ENCODE data around the gene RIMBP2.
"Not testable (repeated sequence)": the region's sequence is repeated elsewhere in the genome, so short reads cannot be mapped to it uniquely, and the experiment has no call there.

RIMBP2 gene

GRCh38 chr12:130707571-130707891 lies 8.6 kb downstream of the RIMBP2 start:
- FAIRE-seq (no peak), DNase-seq (ENCODE audit: low spot score) (no peak)

- DNase-seq (ENCODE audit: low spot score) (no peak), FAIRE-seq (no peak)
These were observed 9.1 kb downstream of the RIMBP2 start for GRCh38 chr12:130706885-130707570.

GRCh38 chr12:130706311-130706710 lies 9.8 kb downstream of the RIMBP2 start:
- FAIRE-seq, result no peak

GRCh38 chr12:130705178-130705822 lies 10.8 kb downstream of the RIMBP2 start:
- FAIRE-seq (no peak), DNase-seq (ENCODE audit: low spot score) (no peak)

More at GRCh38 chr12:130706311-130706710, 9.8 kb downstream of the RIMBP2 start:
- DNase-seq (ENCODE audit: low spot score), result no peak

- FAIRE-seq (no peak), DNase-seq (ENCODE audit: low spot score) (no peak)
These were observed 11.5 kb downstream of the RIMBP2 start for GRCh38 chr12:130704606-130705005.

- no peak for DNase-seq (ENCODE audit: low spot score)
These were observed 12.2 kb downstream of the RIMBP2 start for GRCh38 chr12:130703733-130704375.

GRCh38 chr12:130702966-130703732 lies 12.9 kb downstream of the RIMBP2 start:
- DNase-seq (ENCODE audit: low spot score) (no peak), FAIRE-seq (no peak)

More at GRCh38 chr12:130703733-130704375, 12.2 kb downstream of the RIMBP2 start:
- no peak for FAIRE-seq

GRCh38 chr12:130701402-130701744 lies 14.7 kb downstream of the RIMBP2 start:
- DNase-seq (ENCODE audit: low spot score) (no peak), FAIRE-seq (no peak)

- DNase-seq (ENCODE audit: low spot score) (no peak), FAIRE-seq (no peak)
These were observed 15.4 kb downstream of the RIMBP2 start for GRCh38 chr12:130700492-130701401.

GRCh38 chr12:130698106-130698505 lies 18.0 kb downstream of the RIMBP2 start:
- DNase-seq (ENCODE audit: low spot score) (peak; percentile 25), FAIRE-seq (no peak)

- DNase-seq (ENCODE audit: low spot score) (no peak), FAIRE-seq (no peak)
These were observed 19.6 kb downstream of the RIMBP2 start for GRCh38 chr12:130696379-130697100.

- FAIRE-seq (no peak), DNase-seq (ENCODE audit: low spot score) (no peak)
These were observed 21.0 kb downstream of the RIMBP2 start for GRCh38 chr12:130695061-130695460.

- DNase-seq (ENCODE audit: low spot score), result no peak
- no peak for FAIRE-seq
These were observed 26.4 kb downstream of the RIMBP2 start for GRCh38 chr12:130689408-130690405.

GRCh38 chr12:130688999-130689398 lies 27.1 kb downstream of the RIMBP2 start:
- DNase-seq (ENCODE audit: low spot score); FAIRE-seq: not testable (repeated sequence)

GRCh38 chr12:130687796-130688778 lies 28.0 kb downstream of the RIMBP2 start:
- FAIRE-seq (no peak), DNase-seq (ENCODE audit: low spot score) (no peak)

GRCh38 chr12:130687190-130687589 lies 28.9 kb downstream of the RIMBP2 start:
- no peak for DNase-seq (ENCODE audit: low spot score)
- no peak for FAIRE-seq

GRCh38 chr12:130686511-130686991 lies 29.5 kb downstream of the RIMBP2 start:
- DNase-seq (ENCODE audit: low spot score) (no peak), FAIRE-seq (no peak)

GRCh38 chr12:130685850-130686249 lies 30.2 kb downstream of the RIMBP2 start:
- FAIRE-seq (no peak), DNase-seq (ENCODE audit: low spot score) (no peak)

Measured in urothelium cell line (cell line).